ENCODE results near the gene NOP14. TPM values are rescaled to one million over a fixed set of nuclear protein-coding genes. Genes with fewer than 3 reads are reported as not detected.
A peak's percentile ranks its signal among the peaks of the same experiment; 100 is the strongest.
"Not testable (repeated sequence)": the region's sequence is repeated elsewhere in the genome, so short reads cannot be mapped to it uniquely, and the experiment has no call there.

NOP14 gene
- total and polyA plus RNA-seq, 7 donors: 24.7 to 48.1 (median 44.4) TPM

DNA sequence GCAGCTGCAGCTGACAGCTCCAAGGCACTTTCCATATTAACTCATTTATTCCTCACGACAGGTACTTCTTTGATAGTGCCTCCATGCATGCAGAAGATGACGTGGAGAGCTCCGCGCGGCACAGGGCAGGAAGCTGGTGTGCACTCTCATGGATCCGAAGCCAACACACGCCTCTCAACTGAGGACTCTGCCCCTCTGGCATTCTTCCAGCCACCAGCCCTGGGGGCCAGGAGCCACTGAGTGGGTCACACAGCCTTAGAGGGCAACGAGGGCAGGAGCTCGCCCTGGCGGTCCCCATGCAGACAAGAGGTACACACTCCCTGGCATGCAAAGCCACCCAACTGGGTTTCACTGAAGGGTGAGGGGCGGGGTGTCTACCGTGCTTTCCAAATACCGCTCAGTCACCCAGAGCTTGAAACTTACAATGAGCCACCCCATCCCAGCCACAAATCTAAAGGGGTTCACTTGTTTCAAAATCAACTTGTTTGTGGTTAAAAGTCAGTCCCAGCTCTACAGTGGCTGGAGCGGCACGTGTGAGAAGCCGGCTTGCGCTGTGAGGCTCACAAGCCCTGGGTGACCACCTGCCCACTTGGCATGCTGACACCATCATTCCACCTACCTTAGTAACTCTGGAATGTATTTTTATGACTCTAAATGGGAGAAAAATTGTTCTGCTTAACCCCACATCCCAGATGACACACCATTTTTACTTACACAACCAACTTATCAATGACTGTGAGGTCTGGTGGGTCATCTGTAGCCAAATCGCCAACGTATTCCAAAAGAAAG lies 16.2 kb downstream of the NOP14 start:
- 90 to 94% (median 93%) methylated on average over 19 of the region's 19 CpGs for WGBS, 3 donors
- Histone ChIP-seq H3K27me3 (ENCODE audit: insufficient read depth in 3 of 3, low read length in 2 of 3) (no peaks in the 10 kb centered on the region), H3K9me3 (no peaks in the 10 kb centered on the region), H3K27ac (no peak overlapping the region), H3K36me3 (ENCODE audit: insufficient read depth in 1 of 2, low read depth in 1 of 2) (peaks cover 12 to 99% of the 10 kb centered on the region in 2 donors), H3K4me3 (no peak overlapping the region), H3K4me1 (no peaks in the 10 kb centered on the region)
- intact Hi-C loops (cut with DNase I): no loop called here
- DNase-seq (no peak), ATAC-seq (no peak)
- TF ChIP-seq, protein P1, sequence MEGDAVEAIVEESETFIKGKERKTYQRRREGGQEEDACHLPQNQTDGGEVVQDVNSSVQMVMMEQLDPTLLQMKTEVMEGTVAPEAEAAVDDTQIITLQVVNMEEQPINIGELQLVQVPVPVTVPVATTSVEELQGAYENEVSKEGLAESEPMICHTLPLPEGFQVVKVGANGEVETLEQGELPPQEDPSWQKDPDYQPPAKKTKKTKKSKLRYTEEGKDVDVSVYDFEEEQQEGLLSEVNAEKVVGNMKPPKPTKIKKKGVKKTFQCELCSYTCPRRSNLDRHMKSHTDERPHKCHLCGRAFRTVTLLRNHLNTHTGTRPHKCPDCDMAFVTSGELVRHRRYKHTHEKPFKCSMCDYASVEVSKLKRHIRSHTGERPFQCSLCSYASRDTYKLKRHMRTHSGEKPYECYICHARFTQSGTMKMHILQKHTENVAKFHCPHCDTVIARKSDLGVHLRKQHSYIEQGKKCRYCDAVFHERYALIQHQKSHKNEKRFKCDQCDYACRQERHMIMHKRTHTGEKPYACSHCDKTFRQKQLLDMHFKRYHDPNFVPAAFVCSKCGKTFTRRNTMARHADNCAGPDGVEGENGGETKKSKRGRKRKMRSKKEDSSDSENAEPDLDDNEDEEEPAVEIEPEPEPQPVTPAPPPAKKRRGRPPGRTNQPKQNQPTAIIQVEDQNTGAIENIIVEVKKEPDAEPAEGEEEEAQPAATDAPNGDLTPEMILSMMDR (IDR thresholded peaks at IDR 0.05): no peak

DNA sequence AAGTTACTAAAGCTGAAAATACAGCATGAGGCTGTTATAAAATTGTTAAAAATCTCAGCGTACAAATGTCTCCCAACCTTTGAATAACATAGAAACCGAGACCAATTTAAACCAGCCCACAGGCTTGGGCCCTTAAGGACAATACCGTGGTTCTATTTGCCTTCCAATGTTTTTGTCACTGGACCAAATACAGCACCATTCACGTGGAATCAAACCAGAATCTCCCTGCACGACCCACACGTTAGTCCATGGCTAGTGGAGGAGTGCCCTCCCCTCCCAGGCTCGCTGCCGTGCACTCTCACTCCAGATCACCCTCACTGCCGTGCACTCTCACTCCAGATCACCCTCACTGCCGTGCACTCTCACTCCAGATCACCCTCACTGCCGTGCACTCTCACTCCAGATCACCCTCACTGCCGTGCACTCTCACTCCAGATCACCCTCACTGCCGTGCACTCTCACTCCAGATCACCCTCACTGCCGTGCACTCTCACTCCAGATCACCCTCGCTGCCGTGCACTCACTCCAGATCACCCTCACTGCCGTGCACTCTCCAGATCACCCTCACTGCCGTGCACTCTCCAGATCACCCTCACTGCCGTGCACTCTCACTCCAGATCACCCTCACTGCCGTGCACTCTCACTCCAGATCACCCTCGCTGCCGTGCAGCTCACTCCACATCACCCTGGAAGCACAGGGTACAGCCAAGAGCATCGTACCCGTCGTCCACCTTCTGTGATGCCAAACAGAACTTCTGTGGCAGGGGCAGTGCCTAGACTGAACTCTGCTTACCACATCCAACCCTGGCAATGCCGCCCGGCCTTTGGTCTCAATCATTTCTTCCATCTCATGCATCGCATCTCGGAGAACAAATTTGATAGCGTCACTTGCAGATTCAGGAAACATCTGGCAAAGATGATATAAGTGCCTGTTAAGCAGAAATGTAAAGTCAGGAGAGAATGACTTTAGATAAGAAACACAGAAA lies 17.3 kb downstream of the NOP14 start:
- H3K27ac ChIP-seq; H3K4me1 ChIP-seq; H3K27me3 ChIP-seq (ENCODE audit: insufficient read depth in 3 of 3, low read length in 2 of 3); ATAC-seq; intact Hi-C loops (cut with DNase I); H3K4me3 ChIP-seq; H3K9me3 ChIP-seq: not testable (repeated sequence)
- 83 to 91% (median 84%) methylated on average over 26 to 28 of the region's 30 CpGs for WGBS, 3 donors
- peaks cover 15 to 99% of the 10 kb centered on the region in 2 donors for H3K36me3 ChIP-seq (ENCODE audit: insufficient read depth in 1 of 2, low read depth in 1 of 2)
- peak in 1 of 2 donors; percentile 23 for DNase-seq

DNA sequence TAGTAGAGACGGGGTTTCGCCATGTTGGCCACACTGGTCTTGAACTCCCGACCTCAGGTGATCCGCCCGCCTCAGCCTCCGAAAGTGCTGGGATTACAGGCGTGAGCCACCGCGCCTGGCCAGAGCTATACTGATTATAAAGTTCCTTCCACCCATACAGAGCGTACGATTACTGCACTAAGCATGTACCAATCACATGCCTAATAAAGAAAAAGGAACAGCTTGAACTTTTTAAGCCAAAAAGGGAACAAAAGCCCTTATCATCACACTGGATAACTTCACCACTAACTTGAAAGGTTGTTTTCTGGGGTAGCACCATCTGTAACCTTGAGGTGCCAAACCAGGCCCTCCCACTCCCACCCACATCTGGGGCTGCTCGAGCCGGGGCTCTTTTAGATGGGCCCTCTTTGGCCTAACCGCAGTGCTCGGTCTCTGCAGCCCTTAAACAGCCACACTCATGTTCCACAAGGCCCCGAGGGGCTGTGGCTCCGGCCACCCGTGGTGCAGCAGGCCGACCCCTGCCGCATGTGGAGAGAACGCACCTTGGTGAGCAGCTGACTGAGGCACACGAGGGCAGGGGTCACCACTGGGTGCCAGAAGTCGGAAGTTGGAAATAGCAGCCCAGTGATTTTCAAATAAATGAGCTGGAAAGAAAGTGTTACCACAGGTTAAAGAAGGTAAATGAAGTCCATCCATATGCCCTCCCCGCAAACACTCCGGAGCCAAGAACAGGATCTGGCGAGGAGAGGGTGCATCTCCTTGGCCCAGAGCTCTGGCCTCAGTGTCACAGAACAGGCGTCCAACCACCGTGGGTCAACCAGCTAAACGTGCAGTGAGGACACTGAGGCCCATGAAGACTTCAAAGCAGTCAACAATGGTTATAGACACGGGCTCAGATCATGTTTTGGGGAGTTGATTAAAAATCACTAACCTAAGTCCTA lies 18.4 kb downstream of the NOP14 start:
- Histone ChIP-seq H3K36me3 (ENCODE audit: insufficient read depth in 1 of 2, low read depth in 1 of 2) (peaks cover 21 to 99% of the 10 kb centered on the region in 2 donors), H3K9me3 (no peaks in the 10 kb centered on the region), H3K27me3 (ENCODE audit: insufficient read depth in 3 of 3, low read length in 2 of 3) (no peaks in the 10 kb centered on the region), H3K4me1 (no peaks in the 10 kb centered on the region), H3K4me3 (no peak overlapping the region), H3K27ac (no peak overlapping the region)
- TF ChIP-seq, protein P1 (IDR thresholded peaks at IDR 0.05): no peak
- ATAC-seq: no peak
- intact Hi-C loops (cut with DNase I): no loop called here
- WGBS, 3 donors: 82 to 90% (median 83%) methylated on average over 30 of the region's 30 CpGs
- DNase-seq: no peak

DNA sequence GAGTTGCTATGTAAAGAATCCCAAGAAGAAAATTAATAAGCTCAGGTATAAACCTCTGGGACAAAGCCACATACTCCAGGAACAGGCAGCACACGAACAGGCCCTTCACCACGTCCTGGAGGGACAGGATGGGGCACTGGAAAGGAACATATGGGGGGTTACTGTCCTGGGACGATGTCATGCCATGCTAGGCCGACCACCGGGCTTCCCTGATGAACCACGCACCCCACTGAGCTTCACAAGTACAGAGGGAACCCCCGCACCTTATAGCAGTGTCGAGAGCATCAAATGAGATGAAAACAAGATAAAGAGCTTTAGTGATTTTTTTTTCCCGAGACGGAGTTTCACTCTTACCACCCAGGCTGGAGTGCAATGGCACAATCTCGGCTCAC lies 19.1 kb downstream of the NOP14 start:
- no peak for ATAC-seq
- intact Hi-C loops (cut with DNase I): no loop called here
- Histone ChIP-seq H3K4me3 (no peak overlapping the region), H3K36me3 (ENCODE audit: insufficient read depth in 1 of 2, low read depth in 1 of 2) (peaks cover 22 to 99% of the 10 kb centered on the region in 2 donors), H3K27me3 (ENCODE audit: insufficient read depth in 3 of 3, low read length in 2 of 3) (no peaks in the 10 kb centered on the region), H3K4me1 (no peaks in the 10 kb centered on the region), H3K27ac (no peak overlapping the region), H3K9me3 (no peaks in the 10 kb centered on the region)
- 85 to 89% (median 86%) methylated on average over 11 of the region's 11 CpGs for WGBS, 3 donors
- DNase-seq: peak in 1 of 2 donors; percentile 24
- TF ChIP-seq, protein P1 (IDR thresholded peaks at IDR 0.05): no peak

All from psoas muscle (tissue), 8 donors.